NCI-H2227 (cell line): ENCODE results near the gene GPATCH2L.

Experiments used
- DNase-seq: peaks from one replicate; lab custom pipeline; 2025; ENCODE audit not compliant: unreplicated experiment; lab: John Stamatoyannopoulos, UW

GPATCH2L gene

GRCh38 chr14:76195003-76195402, 43.3 kb downstream of the GPATCH2L start:
- DNase-seq = no peak

- no peak for DNase-seq
Measured at GRCh38 chr14:76196980-76197695, 45.4 kb downstream of the GPATCH2L start.

GRCh38 chr14:76201162-76201561, 49.4 kb downstream of the GPATCH2L start:
- no peak for DNase-seq

GRCh38 chr14:76203086-76204001, 51.6 kb downstream of the GPATCH2L start:
- DNase-seq = peak; percentile 49

GRCh38 chr14:76204461-76205230, 52.9 kb downstream of the GPATCH2L start:
- DNase-seq = no peak

GRCh38 chr14:76205708-76206107, 54.0 kb downstream of the GPATCH2L start:
- DNase-seq = no peak

- DNase-seq = no peak
Measured at GRCh38 chr14:76208340-76208739, 56.6 kb downstream of the GPATCH2L start.

- DNase-seq = no peak
Measured at GRCh38 chr14:76212242-76212641, 60.5 kb downstream of the GPATCH2L start.

- no peak for DNase-seq
Measured at GRCh38 chr14:76217179-76217578, 65.5 kb downstream of the GPATCH2L start.

GRCh38 chr14:76218662-76219061, 66.9 kb downstream of the GPATCH2L start:
- no peak for DNase-seq

GRCh38 chr14:76219873-76220272, 68.2 kb downstream of the GPATCH2L start:
- no peak for DNase-seq

- DNase-seq = no peak
Measured at GRCh38 chr14:76227450-76228050, 75.8 kb downstream of the GPATCH2L start.

- no peak for DNase-seq
Measured at GRCh38 chr14:76228138-76228537, 76.4 kb downstream of the GPATCH2L start.

- DNase-seq = no peak
Measured at GRCh38 chr14:76232800-76233199, 81.1 kb downstream of the GPATCH2L start.

- DNase-seq = no peak
Measured at GRCh38 chr14:76235628-76236027, 83.9 kb downstream of the GPATCH2L start.

- DNase-seq = no peak
Measured at GRCh38 chr14:76236172-76237130, 84.7 kb downstream of the GPATCH2L start.

GRCh38 chr14:76237349-76237990, 85.7 kb downstream of the GPATCH2L start:
- DNase-seq = no peak

GRCh38 chr14:76245097-76245496, 93.4 kb downstream of the GPATCH2L start:
- DNase-seq = no peak

- peak; percentile 23 for DNase-seq
Measured at GRCh38 chr14:76250302-76250701, 98.6 kb downstream of the GPATCH2L start.
